Germinal center (tissue), 1 donor: Measurements from ENCODE around the gene TIMM10.
"Not testable (repeated sequence)": the region's sequence is repeated elsewhere in the genome, so short reads cannot be mapped to it uniquely, and the experiment has no call there.

Source experiments
- DNase-seq: peaks from one replicate; pipeline ENCODE4 v3.0.0; 2012; ENCODE audit warnings: mixed read lengths, low spot score

Gene TIMM10

GRCh38 chr11:57541169-57541568, 10.6 kb upstream of the TIMM10 start:
- DNase-seq = no peak

GRCh38 chr11:57539342-57539741, 8.8 kb upstream of the TIMM10 start:
- no peak for DNase-seq

GRCh38 chr11:57536947-57537619, 6.5 kb upstream of the TIMM10 start, which contains the start of gene SMTNL1:
Gene SMTNL1, plus strand, starts transcription at chr11:57537595. Its CDS starts 5,048 bp downstream, at chr11:57542643.
- DNase-seq = no peak

GRCh38 chr11:57534449-57534848, 3.9 kb upstream of the TIMM10 start:
- not testable (repeated sequence) for DNase-seq

- DNase-seq = no peak
Measured at GRCh38 chr11:57530215-57530595, 349 bp downstream of the TIMM10 start.

GRCh38 chr11:57529012-57529411, 1.5 kb downstream of the TIMM10 start:
- no peak for DNase-seq

GRCh38 chr11:57527056-57527631, 3.4 kb downstream of the TIMM10 start:
- DNase-seq = peak; percentile 49

GRCh38 chr11:57523419-57523818, 7.1 kb downstream of the TIMM10 start:
- DNase-seq = no peak

GRCh38 chr11:57521116-57521515, 9.4 kb downstream of the TIMM10 start:
- DNase-seq = no peak

- no peak for DNase-seq
Measured at GRCh38 chr11:57516061-57516443, 14.5 kb downstream of the TIMM10 start.

GRCh38 chr11:57515332-57516060, 15.1 kb downstream of the TIMM10 start, which contains the start of gene SLC43A1:
Gene SLC43A1, minus strand, starts transcription at chr11:57515702. Its CDS starts 1,591 bp downstream, at chr11:57514111.
- DNase-seq = peak; percentile 57

GRCh38 chr11:57514538-57515331, 15.8 kb downstream of the TIMM10 start:
- DNase-seq = peak; percentile 63

- peak; percentile 62 for DNase-seq
Measured at GRCh38 chr11:57513911-57514537, 16.5 kb downstream of the TIMM10 start.

GRCh38 chr11:57513452-57513795, 17.1 kb downstream of the TIMM10 start:
- no peak for DNase-seq

GRCh38 chr11:57512646-57513451, 17.7 kb downstream of the TIMM10 start:
- DNase-seq = no peak

GRCh38 chr11:57511741-57512430, 18.7 kb downstream of the TIMM10 start:
- peak; percentile 68 for DNase-seq

- no peak for DNase-seq
Measured at GRCh38 chr11:57508341-57509170, 22.0 kb downstream of the TIMM10 start.

GRCh38 chr11:57506522-57506921, 24.0 kb downstream of the TIMM10 start:
- no peak for DNase-seq

GRCh38 chr11:57504511-57504910, 26.0 kb downstream of the TIMM10 start:
- DNase-seq = no peak
